HepG2 (cell line): ENCODE results near the gene SLAIN2. TPM values are rescaled to one million over a fixed set of nuclear protein-coding genes. Genes with fewer than 3 reads are reported as not detected.
A peak's percentile ranks its signal among the peaks of the same experiment; 100 is the strongest.

Source experiments
- BRD4 ChIP-seq: sonication (generic); formaldehyde crosslinking; IDR thresholded peaks from 2 replicates; pipeline ENCODE4 v1.4.0; 2020; ENCODE audit warnings: missing genetic modification reagents
- MXI1 ChIP-seq: IDR thresholded peaks from 3 replicates; pipeline ENCODE4 v1.6.1; 2012; ENCODE audit warnings: low read depth, low read length, inconsistent platforms, borderline replicate concordance
- MYPOP ChIP-seq: sonication (generic); formaldehyde crosslinking; IDR thresholded peaks from 2 replicates; pipeline ENCODE4 v1.8.1; 2023; ENCODE audit warnings: mild to moderate bottlenecking, moderate library complexity, missing genetic modification reagents
- NR2C2 ChIP-seq: sonication (generic); formaldehyde crosslinking; IDR thresholded peaks from 2 replicates; pipeline ENCODE4 v1.4.0; 2020; ENCODE audit warnings: missing genetic modification reagents, mild to moderate bottlenecking, moderate library complexity, borderline replicate concordance
- SIN3A ChIP-seq: IDR thresholded peaks from 2 replicates; pipeline ENCODE4 v1.6.1; 2011; ENCODE audit warnings: low read depth, mild to moderate bottlenecking, control low read depth, low read length, borderline replicate concordance
- SNAPC5 ChIP-seq: sonication (generic); formaldehyde crosslinking; IDR thresholded peaks from 2 replicates; pipeline ENCODE4 v1.8.1; 2023; ENCODE audit warnings: mild to moderate bottlenecking, missing genetic modification reagents, borderline replicate concordance
- THAP11 ChIP-seq: IDR thresholded peaks from 2 replicates; pipeline ENCODE4 v1.6.1; 2016; ENCODE audit warnings: missing biosample characterization, missing genetic modification reagents
- YEATS4 ChIP-seq: sonication (generic); formaldehyde crosslinking; IDR thresholded peaks from 2 replicates; pipeline ENCODE4 v1.4.0; 2020; ENCODE audit warnings: missing genetic modification reagents, borderline replicate concordance
- ZNF260 ChIP-seq: sonication (generic); formaldehyde crosslinking; IDR thresholded peaks from 2 replicates; pipeline ENCODE4 v1.4.0; 2020; ENCODE audit warnings: missing genetic modification reagents, low read depth, mild to moderate bottlenecking, borderline replicate concordance
- ZNF333 ChIP-seq: sonication (generic); formaldehyde crosslinking; IDR thresholded peaks from 2 replicates; pipeline ENCODE4 v1.4.0; 2020; ENCODE audit warnings: mild to moderate bottlenecking, missing genetic modification reagents, borderline replicate concordance
- ZNF407 ChIP-seq: sonication (generic); formaldehyde crosslinking; IDR thresholded peaks from one replicate; pipeline ENCODE4 v1.5.1; 2020; ENCODE audit warnings: mild to moderate bottlenecking, missing genetic modification reagents; ENCODE audit errors: not compliant biosample characterization
- ZNF543 ChIP-seq: sonication (generic); formaldehyde crosslinking; IDR thresholded peaks from 2 replicates; pipeline ENCODE4 v1.4.0; 2020; ENCODE audit warnings: mild to moderate bottlenecking, missing genetic modification reagents
- ZNF737 ChIP-seq: sonication (generic); formaldehyde crosslinking; IDR thresholded peaks from 2 replicates; pipeline ENCODE4 v1.5.0; 2020; ENCODE audit warnings: missing genetic modification reagents, mild to moderate bottlenecking, borderline replicate concordance
- ZNF878 ChIP-seq: sonication (generic); formaldehyde crosslinking; IDR thresholded peaks from 2 replicates; pipeline ENCODE4 v1.8.1; 2023; ENCODE audit warnings: mild to moderate bottlenecking, missing genetic modification reagents, moderate library complexity
- polyA plus RNA-seq, 8 experiments: library from polyadenylated mRNA; depleted of rRNA in 3 of 8; stranded (reverse) in 7 of 8; unstranded in 1 of 8; fragments of >200 nt; fragmentation: Illumina TruSeq in 4 of 8; extraction: Trizol in 4 of 8; gene quantifications; 2 replicates each; pipeline versions ENCODE4 v1.2.1 to v1.2.3, GENCODE V29; 2011 to 2016; ENCODE audit warnings: low read depth in 4 of 8, missing spikeins in 1 of 8, mixed read lengths in 1 of 8; ENCODE audit not compliant: insufficient read depth in 1 of 8
- total RNA-seq, 5 experiments: library from RNA; depleted of rRNA; stranded (reverse); fragments of >200 nt; fragmentation: Illumina TruSeq; extraction: Trizol; gene quantifications; 2 replicates each; pipeline ENCODE4 v1.2.3, GENCODE V29; 2016; ENCODE audit warnings: low read depth in 1 of 5
- TF ChIP-seq, protein P1 (sequence below), 2 experiments: sonication (generic) in 1 of 2; formaldehyde crosslinking in 1 of 2; IDR thresholded peaks; 2 replicates each; pipeline versions ENCODE4 v1.4.0 to v1.6.1; 2018 to 2020; ENCODE audit warnings: missing genetic modification reagents in 2 of 2, borderline replicate concordance in 1 of 2, low read depth in 1 of 2, mild to moderate bottlenecking in 1 of 2, missing biosample characterization in 1 of 2

The SLAIN2 gene
- total and polyA plus RNA-seq, 2 of the 13 experiments (the other 11 are each of a cell fraction or from before 2014, with no cell fraction given): 20.7 to 22.5 TPM

- TF ChIP-seq, protein P1, sequence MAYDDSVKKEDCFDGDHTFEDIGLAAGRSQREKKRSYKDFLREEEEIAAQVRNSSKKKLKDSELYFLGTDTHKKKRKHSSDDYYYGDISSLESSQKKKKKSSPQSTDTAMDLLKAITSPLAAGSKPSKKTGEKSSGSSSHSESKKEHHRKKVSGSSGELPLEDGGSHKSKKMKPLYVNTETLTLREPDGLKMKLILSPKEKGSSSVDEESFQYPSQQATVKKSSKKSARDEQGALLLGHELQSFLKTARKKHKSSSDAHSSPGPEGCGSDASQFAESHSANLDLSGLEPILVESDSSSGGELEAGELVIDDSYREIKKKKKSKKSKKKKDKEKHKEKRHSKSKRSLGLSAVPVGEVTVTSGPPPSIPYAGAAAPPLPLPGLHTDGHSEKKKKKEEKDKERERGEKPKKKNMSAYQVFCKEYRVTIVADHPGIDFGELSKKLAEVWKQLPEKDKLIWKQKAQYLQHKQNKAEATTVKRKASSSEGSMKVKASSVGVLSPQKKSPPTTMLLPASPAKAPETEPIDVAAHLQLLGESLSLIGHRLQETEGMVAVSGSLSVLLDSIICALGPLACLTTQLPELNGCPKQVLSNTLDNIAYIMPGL (CRISPR knock-in tag; IDR thresholded peaks at IDR 0.05; ENCODE audit: borderline replicate concordance in 1 of 2, low read depth in 1 of 2): peak; percentile 30 to 79; a peak in 3 of 4 replicates
- TF ChIP-seq ZNF333 (CRISPR knock-in tag) (0 out of 2 replicates have a peak, but pooled peaks have one; percentile 26), YEATS4 (peak; percentile 7), ZNF878 (CRISPR knock-in tag) (0 out of 2 replicates have a peak, but pooled peaks have one; percentile 19), SNAPC5 (CRISPR knock-in tag) (no peak), ZNF737 (CRISPR knock-in tag) (0 out of 2 replicates have a peak, but pooled peaks have one; percentile 20), ZNF407 (CRISPR knock-in tag) (peak; percentile 90), ZNF260 (CRISPR knock-in tag) (no peak), ZNF543 (0 out of 2 replicates have a peak, but pooled peaks have one; percentile 71), MYPOP (CRISPR knock-in tag) (peak; percentile 50; the same call in 1 of the 2 replicates), BRD4 (peak; percentile 22; the same call in 1 of the 2 replicates), NR2C2 (CRISPR knock-in tag) (peak; percentile 40; the same call in 1 of the 2 replicates), THAP11 (no peak), MXI1 (0 out of 3 replicates have a peak, but pooled peaks have one; percentile 11), SIN3A (peak; percentile 50; the same call in 1 of the 2 replicates)
Measured at GRCh38 chr4:48341776-48342605, 662 bp downstream of the SLAIN2 start (continued).
